PFSK-1 (cell line): Measurements from ENCODE around the gene SPACA6.

Source experiments
- POLR2AphosphoS5 ChIP-seq: IDR thresholded peaks from 2 replicates; pipeline ENCODE4 v1.6.1; 2012; ENCODE audit warnings: low read depth, mild to moderate bottlenecking, control low read depth, low read length, moderate library complexity
- SIN3A ChIP-seq: IDR thresholded peaks from 2 replicates; pipeline ENCODE4 v1.6.1; 2012; ENCODE audit warnings: mild to moderate bottlenecking, low read length, moderate library complexity, borderline replicate concordance; ENCODE audit not compliant: insufficient read depth
- TAF1 ChIP-seq: IDR thresholded peaks from 2 replicates; pipeline ENCODE4 v1.6.1; 2012; ENCODE audit warnings: low read length, control low read depth, borderline replicate concordance; ENCODE audit not compliant: insufficient read depth
- TF ChIP-seq, protein P1 (sequence below), 2 experiments: IDR thresholded peaks; 2 replicates each; pipeline versions ENCODE4 v1.6.1 to v1.8.0; 2011 to 2012; ENCODE audit warnings: low read depth in 2 of 2, low read length in 2 of 2, control low read depth in 1 of 2, inconsistent platforms in 1 of 2, mild to moderate bottlenecking in 1 of 2, moderate library complexity in 1 of 2; ENCODE audit not compliant: insufficient read depth in 1 of 2

DNA sequence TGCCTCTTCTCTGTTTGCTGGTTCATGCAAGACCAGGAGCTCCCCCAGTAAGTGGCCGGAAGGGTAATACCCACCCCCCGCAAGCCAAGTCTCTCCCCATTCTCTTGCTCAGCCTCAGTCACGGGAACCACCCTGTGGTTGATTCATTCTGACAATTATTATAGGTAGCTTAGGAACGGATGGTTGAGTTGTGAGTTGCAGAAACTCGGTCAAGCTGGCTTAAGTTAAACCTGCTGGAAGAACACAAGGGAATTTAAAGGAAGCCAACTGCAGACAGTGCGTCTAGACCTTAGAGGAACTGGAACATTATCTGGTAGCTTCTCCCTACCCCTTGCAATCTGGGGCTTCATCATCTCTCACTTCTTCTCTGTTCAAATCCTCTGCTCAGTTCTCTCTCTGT is 49.7 kb downstream of the SPACA6 start:
- TF ChIP-seq POLR2AphosphoS5 (no peak), TAF1 (no peak), SIN3A (no peak)
- TF ChIP-seq, protein P1, sequence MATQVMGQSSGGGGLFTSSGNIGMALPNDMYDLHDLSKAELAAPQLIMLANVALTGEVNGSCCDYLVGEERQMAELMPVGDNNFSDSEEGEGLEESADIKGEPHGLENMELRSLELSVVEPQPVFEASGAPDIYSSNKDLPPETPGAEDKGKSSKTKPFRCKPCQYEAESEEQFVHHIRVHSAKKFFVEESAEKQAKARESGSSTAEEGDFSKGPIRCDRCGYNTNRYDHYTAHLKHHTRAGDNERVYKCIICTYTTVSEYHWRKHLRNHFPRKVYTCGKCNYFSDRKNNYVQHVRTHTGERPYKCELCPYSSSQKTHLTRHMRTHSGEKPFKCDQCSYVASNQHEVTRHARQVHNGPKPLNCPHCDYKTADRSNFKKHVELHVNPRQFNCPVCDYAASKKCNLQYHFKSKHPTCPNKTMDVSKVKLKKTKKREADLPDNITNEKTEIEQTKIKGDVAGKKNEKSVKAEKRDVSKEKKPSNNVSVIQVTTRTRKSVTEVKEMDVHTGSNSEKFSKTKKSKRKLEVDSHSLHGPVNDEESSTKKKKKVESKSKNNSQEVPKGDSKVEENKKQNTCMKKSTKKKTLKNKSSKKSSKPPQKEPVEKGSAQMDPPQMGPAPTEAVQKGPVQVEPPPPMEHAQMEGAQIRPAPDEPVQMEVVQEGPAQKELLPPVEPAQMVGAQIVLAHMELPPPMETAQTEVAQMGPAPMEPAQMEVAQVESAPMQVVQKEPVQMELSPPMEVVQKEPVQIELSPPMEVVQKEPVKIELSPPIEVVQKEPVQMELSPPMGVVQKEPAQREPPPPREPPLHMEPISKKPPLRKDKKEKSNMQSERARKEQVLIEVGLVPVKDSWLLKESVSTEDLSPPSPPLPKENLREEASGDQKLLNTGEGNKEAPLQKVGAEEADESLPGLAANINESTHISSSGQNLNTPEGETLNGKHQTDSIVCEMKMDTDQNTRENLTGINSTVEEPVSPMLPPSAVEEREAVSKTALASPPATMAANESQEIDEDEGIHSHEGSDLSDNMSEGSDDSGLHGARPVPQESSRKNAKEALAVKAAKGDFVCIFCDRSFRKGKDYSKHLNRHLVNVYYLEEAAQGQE (IDR thresholded peaks at IDR 0.05; ENCODE audit: insufficient read depth in 1 of 2, low read depth in 2 of 2, low read length in 2 of 2): no peak
